CD4-positive, alpha-beta T cell (primary cell): Measurements from ENCODE around the gene ATP6V0D1. TPM values are rescaled to one million over a fixed set of nuclear protein-coding genes. Genes with fewer than 3 reads are reported as not detected.

Experiments
- ATAC-seq: fragments of 200-7000 bp; cut with Tn5 transposase; one replicate; pipeline ENCODE4 v1.10.0; 2022; ENCODE audit warnings: mild to moderate bottlenecking; ENCODE audit not compliant: poor library complexity
- CTCF ChIA-PET: fragments of 350-600 bp; sonication (Branson Sonifier 250); formaldehyde crosslinking; loops from one replicate; lab custom pipeline; 2021; ENCODE audit warnings: antibody characterized with exemption, inconsistent platforms; lab: Charles Lee
- POLR2A ChIA-PET: fragments of 350-600 bp; sonication (Branson Sonifier 250); formaldehyde crosslinking; loops from one replicate; lab custom pipeline; 2021; ENCODE audit warnings: antibody characterized with exemption, inconsistent platforms; lab: Charles Lee
- DNase-seq, 14 experiments: peaks; one replicate each; pipeline ENCODE4 v3.0.0-alpha.2; 2013 to 2020; ENCODE audit warnings: mixed read lengths in 2 of 14
- H3K27ac ChIP-seq, 2 donors: one replicate each; pipeline versions ENCODE4 v1.5.1 to v1.7.0; 2013; ENCODE audit warnings: low read length in 2 of 2, low read depth in 1 of 2, mild to moderate bottlenecking in 1 of 2
- H3K27me3 ChIP-seq, 2 experiments: 1 replicate in 1 of 2; 2 replicates in 1 of 2; pipeline versions ENCODE4 v1.6.1 to v1.7.0; 2013; ENCODE audit warnings: low read length in 2 of 2, control low read depth in 1 of 2, mild to moderate bottlenecking in 1 of 2, moderate library complexity in 1 of 2; ENCODE audit not compliant: insufficient read depth in 2 of 2, control insufficient read depth in 1 of 2
- H3K36me3 ChIP-seq: one replicate; pipeline ENCODE4 v1.6.1; 2013; ENCODE audit warnings: low read length, control low read depth; ENCODE audit not compliant: insufficient read depth
- H3K4me1 ChIP-seq: one replicate; pipeline ENCODE4 v1.6.1; 2013; ENCODE audit warnings: low read length, control low read depth; ENCODE audit not compliant: insufficient read depth
- H3K4me3 ChIP-seq: one replicate; pipeline ENCODE4 v1.5.1; 2013; ENCODE audit warnings: mild to moderate bottlenecking, low read length, moderate library complexity
- H3K9me3 ChIP-seq, 2 experiments: 1 replicate in 1 of 2; 2 replicates in 1 of 2; pipeline versions ENCODE4 v1.6.1 to v1.7.0; 2013; ENCODE audit warnings: low read length in 2 of 2, mild to moderate bottlenecking in 2 of 2, control low read depth in 1 of 2, moderate library complexity in 1 of 2; ENCODE audit not compliant: control insufficient read depth in 1 of 2, insufficient read depth in 1 of 2
- H3K27ac Mint-ChIP-seq: one replicate; pipeline ENCODE4 v1.8.0; 2020; ENCODE audit warnings: mixed read lengths
- H3K27me3 Mint-ChIP-seq: one replicate; pipeline ENCODE4 v1.8.0; 2021; ENCODE audit warnings: mixed read lengths
- H3K36me3 Mint-ChIP-seq: one replicate; pipeline ENCODE4 v1.8.0; 2021; ENCODE audit warnings: low read depth, mixed read lengths
- H3K4me1 Mint-ChIP-seq: one replicate; pipeline ENCODE4 v1.8.0; 2021; ENCODE audit warnings: low read depth, mixed read lengths
- H3K4me3 Mint-ChIP-seq: one replicate; pipeline ENCODE4 v1.8.0; 2020; ENCODE audit warnings: mild to moderate bottlenecking, mixed read lengths
- H3K9me3 Mint-ChIP-seq: one replicate; pipeline ENCODE4 v1.8.0; 2020; ENCODE audit warnings: mixed read lengths
- CTCF ChIP-seq: fragments of 200-600 bp; IDR thresholded peaks from one replicate; pipeline ENCODE4 v1.8.0; 2022; ENCODE audit warnings: antibody characterized with exemption, mild to moderate bottlenecking
- intact Hi-C, 2 experiments: fragments of 100-400 bp; cut with DNase I in 1 of 2; cut with micrococcal nuclease in 1 of 2; formaldehyde crosslinking; loops; one replicate each; pipeline versions ENCODE4 v1.15.1 to v1.9.0; 2023 to 2025; cut with DNase I, micrococcal nuclease
- total RNA-seq, 174 experiments: library from RNA in 2 of 174; stranded (reverse) in 2 of 174; gene quantifications; one replicate each; pipeline ENCODE4 v1.2.3 and lab custom pipeline; 2021 to 2026

Gene ATP6V0D1
- total RNA-seq, 2 experiments from 2014 or later, result 39.4 to 41.7 TPM

GRCh38 chr16:67429053-67429798, 51.7 kb downstream of the ATP6V0D1 start:
- Mint-ChIP-seq H3K4me3 (peak overlapping the region; percentile 39), H3K27ac (no peak overlapping the region)
- H3K9me3 ChIP-seq, result peaks cover 0 to 6% of the 10 kb centered on the region in 2 experiments

GRCh38 chr16:67428146-67428731, 52.7 kb downstream of the ATP6V0D1 start:
- ChIA-PET POLR2A (interaction anchor here (0.6 to 1.0 kb wide), 2 partner anchors 86 to 173 kb away, joined by 3 to 4 read pairs; no protein-coding TSS in a partner anchor), CTCF (interaction anchor here (0.6 to 3.2 kb wide), 9 partner anchors 14 to 471 kb away, joined by 3 to 13 read pairs (median 3); partner anchors contain the start of genes FHOD1, KCTD19 and LRRC36)
- peaks cover 20% of the 10 kb centered on the region for H3K4me1 ChIP-seq
- H3K27ac ChIP-seq, result no peak overlapping the region
- H3K27me3 ChIP-seq, result peaks cover 35 to 49% of the 10 kb centered on the region in 2 experiments
- no peaks in the 10 kb centered on the region for H3K36me3 ChIP-seq
- intact Hi-C loops, result loop anchor here in 1 of 2 experiments (2.0 to 5.0 kb wide), 2 partner anchors 37 to 166 kb away; no protein-coding TSS in a partner anchor
- H3K9me3 ChIP-seq, result peaks cover 0 to 6% of the 10 kb centered on the region in 2 experiments
- H3K27ac Mint-ChIP-seq, result no peak overlapping the region
- peak; percentile 63 for TF ChIP-seq CTCF
- H3K4me1 Mint-ChIP-seq, result peaks cover 9% of the 10 kb centered on the region
- H3K9me3 Mint-ChIP-seq, result no peaks in the 10 kb centered on the region
- H3K36me3 Mint-ChIP-seq, result no peaks in the 10 kb centered on the region
- H3K4me3 Mint-ChIP-seq, result no peak overlapping the region
- DNase-seq (peak in 12 of 14 experiments; percentile 18 to 72 (median 42)), ATAC-seq (peak; percentile 56)
- peaks cover 62% of the 10 kb centered on the region for H3K27me3 Mint-ChIP-seq
- no peak overlapping the region for H3K4me3 ChIP-seq

More at GRCh38 chr16:67429053-67429798, 51.7 kb downstream of the ATP6V0D1 start:
- H3K36me3 ChIP-seq, result no peaks in the 10 kb centered on the region
- H3K27ac ChIP-seq, result no peak overlapping the region
- TF ChIP-seq CTCF, result no peak
- intact Hi-C loops, result loop anchor here in 1 of 2 experiments (2.0 to 5.0 kb wide), 2 partner anchors 36 to 167 kb away; no protein-coding TSS in a partner anchor
- ChIA-PET POLR2A (no interaction called here), CTCF (interaction anchor here (0.6 to 3.2 kb wide), 3 partner anchors 37 to 472 kb away, joined by 3 to 13 read pairs (median 4); partner anchors contain the start of gene FHOD1)
- Mint-ChIP-seq H3K9me3 (no peaks in the 10 kb centered on the region), H3K27me3 (peaks cover 56% of the 10 kb centered on the region), H3K36me3 (no peaks in the 10 kb centered on the region), H3K4me1 (peaks cover 9% of the 10 kb centered on the region)
- no peak for ATAC-seq
- peaks cover 35 to 46% of the 10 kb centered on the region in 2 experiments for H3K27me3 ChIP-seq
- H3K4me1 ChIP-seq, result peaks cover 20% of the 10 kb centered on the region
- no peak for DNase-seq
- no peak overlapping the region for H3K4me3 ChIP-seq

- no peak overlapping the region for H3K4me3 Mint-ChIP-seq
- CTCF ChIA-PET, result interaction anchor here (1.1 to 3.2 kb wide), 2 partner anchors 27 to 39 kb away, joined by 3 to 13 read pairs; no protein-coding TSS in a partner anchor
- H3K36me3 ChIP-seq, result no peaks in the 10 kb centered on the region
Measured at GRCh38 chr16:67426950-67427349, 54.0 kb downstream of the ATP6V0D1 start.

More at GRCh38 chr16:67426950-67427349, 54.0 kb downstream of the ATP6V0D1 start:
- Histone ChIP-seq H3K27ac (no peak overlapping the region), H3K4me3 (no peak overlapping the region), H3K9me3 (peaks cover 0 to 6% of the 10 kb centered on the region in 2 experiments), H3K27me3 (peaks cover 35 to 49% of the 10 kb centered on the region in 2 experiments), H3K4me1 (peaks cover 19% of the 10 kb centered on the region)
- no peak for TF ChIP-seq CTCF
- intact Hi-C loops, result loop anchor here in 1 of 2 experiments (5.0 kb wide), 1 partner anchor 165 kb away; no protein-coding TSS in a partner anchor
- Mint-ChIP-seq H3K27me3 (peaks cover 56% of the 10 kb centered on the region), H3K4me1 (peaks cover 4% of the 10 kb centered on the region), H3K36me3 (no peaks in the 10 kb centered on the region), H3K27ac (no peak overlapping the region), H3K9me3 (no peaks in the 10 kb centered on the region)
- no peak for ATAC-seq
- no peak for DNase-seq
- POLR2A ChIA-PET, result no interaction called here
